AG10803 (cell line): ENCODE results near the gene KIFBP.
"Not testable (repeated sequence)": the region's sequence is repeated elsewhere in the genome, so short reads cannot be mapped to it uniquely, and the experiment has no call there.

Experiments
- DNase-seq: peaks from one replicate; pipeline ENCODE4 v3.0.0; 2010; ENCODE audit warnings: low read depth
- H3K4me3 ChIP-seq: 2 replicates; pipeline ENCODE4 v1.5.1; 2011; ENCODE audit warnings: mild to moderate bottlenecking, low read length, control low read depth
- CTCF ChIP-seq: conservative IDR thresholded peaks from 2 replicates; pipeline ENCODE4 v1.5.1; 2011; ENCODE audit warnings: mild to moderate bottlenecking, low read length, control low read depth, inconsistent platforms

Gene KIFBP

GRCh38 chr10:69005704-69006485, 17.3 kb downstream of the KIFBP start:
- no peak for DNase-seq
- TF ChIP-seq CTCF = no peak

DNA sequence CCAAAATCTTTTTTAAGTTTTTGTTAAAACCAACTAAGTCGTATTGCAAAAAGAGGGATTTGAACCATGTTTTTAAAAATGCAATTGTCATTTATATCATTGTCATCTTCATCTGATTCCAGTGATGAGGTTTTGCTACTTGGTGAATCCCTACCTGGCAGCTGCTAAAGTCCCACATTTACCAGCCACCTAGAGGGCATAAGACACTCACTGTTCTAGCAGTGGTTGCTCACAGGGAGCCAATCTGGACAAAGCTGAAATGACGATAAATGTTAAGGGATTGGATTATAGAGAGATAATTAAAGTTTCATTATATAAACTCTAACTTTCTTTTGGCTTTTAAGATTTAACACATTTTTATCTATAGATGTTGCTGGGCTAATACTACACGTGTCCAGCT, 18.7 kb downstream of the KIFBP start:
- no peak overlapping the region for H3K4me3 ChIP-seq
- TF ChIP-seq CTCF = no peak
- DNase-seq = no peak

More at GRCh38 chr10:69005704-69006485, 17.3 kb downstream of the KIFBP start:
- H3K4me3 ChIP-seq = no peak overlapping the region

- peak; percentile 83 for DNase-seq
- no peak overlapping the region for H3K4me3 ChIP-seq
- no peak for TF ChIP-seq CTCF
Measured at GRCh38 chr10:69009360-69009759, 20.8 kb downstream of the KIFBP start.

DNA sequence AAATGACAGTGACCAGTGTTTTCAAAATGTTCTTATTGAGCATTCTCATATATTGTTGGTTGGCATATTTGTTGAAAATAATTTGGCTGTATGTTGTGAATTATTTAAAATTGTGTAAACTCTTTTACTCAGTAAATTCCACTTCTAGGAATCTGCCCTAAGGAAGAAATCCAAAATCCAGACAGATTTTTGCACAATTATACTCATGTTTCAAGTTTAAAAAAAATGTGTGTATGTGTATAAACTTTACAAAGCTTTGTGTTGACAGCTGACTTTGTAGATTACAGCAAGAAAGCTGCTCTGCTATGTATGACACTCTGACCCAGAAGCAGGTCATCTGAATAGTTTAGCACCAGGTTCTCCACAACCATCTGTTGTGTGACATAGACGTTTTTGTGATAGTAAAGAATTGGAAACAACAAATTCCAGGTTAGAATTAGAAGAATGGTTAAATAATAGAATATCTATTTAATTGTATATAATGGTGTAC, 21.6 kb downstream of the KIFBP start:
- DNase-seq = peak; percentile 38
- no peak overlapping the region for H3K4me3 ChIP-seq
- no peak for TF ChIP-seq CTCF

DNA sequence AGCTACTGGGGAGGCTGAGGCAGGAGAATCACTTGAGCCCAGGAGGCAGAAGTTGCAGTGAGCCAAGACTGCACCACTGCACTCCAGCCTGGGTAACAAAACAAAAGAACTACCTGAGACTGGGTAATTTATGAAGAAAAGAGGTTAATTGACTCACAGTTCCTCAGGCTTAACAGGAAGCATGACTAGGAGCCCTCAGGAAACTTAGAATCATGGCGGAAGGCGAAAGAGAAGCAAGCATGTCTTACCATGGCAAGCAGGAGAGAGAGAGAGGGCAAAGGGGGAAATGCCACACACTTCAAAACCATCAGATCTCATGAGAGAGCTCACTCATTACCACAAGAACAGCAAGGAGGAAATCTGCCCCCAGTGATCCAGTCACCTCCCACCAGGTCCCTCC, 24.2 kb downstream of the KIFBP start:
- H3K4me3 ChIP-seq, DNase-seq: not testable (repeated sequence)

GRCh38 chr10:69014171-69014570, 25.6 kb downstream of the KIFBP start:
- H3K4me3 ChIP-seq = no peak overlapping the region
- no peak for TF ChIP-seq CTCF
- DNase-seq = peak; percentile 13

- no peak for TF ChIP-seq CTCF
- H3K4me3 ChIP-seq = no peak overlapping the region
- no peak for DNase-seq
Measured at GRCh38 chr10:69018613-69019012, 30.0 kb downstream of the KIFBP start.
